ENCODE measurements around the gene HIVEP2. TPM values are rescaled to one million over a fixed set of nuclear protein-coding genes. Genes with fewer than 3 reads are reported as not detected.

Gene HIVEP2
- total and polyA plus RNA-seq, 2 donors (not counting 3 experiments of a cell fraction or from before 2014, with no cell fraction given), result 1.3 to 4.7 TPM

GRCh38 chr6:142729618-142730017 lies 215.4 kb downstream of the HIVEP2 start:
- dilution Hi-C loops (cut with MboI; ENCODE audit: extremely low pct_ligation_motif_present, low sequenced_read_pairs), result no loop called here
- H3K27me3 ChIP-seq (ENCODE audit: control insufficient read depth in 2 of 2, insufficient read depth in 2 of 2, low read length in 2 of 2), result peaks cover 0 to 9% of the 10 kb centered on the region in 2 experiments
- H3K79me2 ChIP-seq (ENCODE audit: control insufficient read depth, insufficient read depth, low read length), result no peaks in the 10 kb centered on the region
- no peak overlapping the region for H3K9ac ChIP-seq (replicated peaks; ENCODE audit: extremely low read depth, insufficient read depth, low read length)
- no peaks in the 10 kb centered on the region for H3K36me3 ChIP-seq (ENCODE audit: control insufficient read depth in 2 of 2, extremely low read depth in 1 of 2, insufficient read depth in 2 of 2, low read length in 2 of 2)
- POLR2A ChIA-PET, result no interaction called here
- H3K9me3 ChIP-seq (replicated peaks; ENCODE audit: control insufficient read depth, insufficient read depth, low read length), result no peaks in the 10 kb centered on the region
- H3K4me3 ChIP-seq (replicated peaks in 1 of 3; ENCODE audit: insufficient read depth in 1 of 3, low read depth in 1 of 3, low read length in 3 of 3), result no peak overlapping the region
- no TSS peak for BruUV-seq (replicated peaks)
- H3K9me1 ChIP-seq (replicated peaks; ENCODE audit: control insufficient read depth, extremely low read depth, insufficient read depth, low read length), result no peaks in the 10 kb centered on the region
- no peaks in the 10 kb centered on the region for H4K20me1 ChIP-seq (replicated peaks; ENCODE audit: control insufficient read depth, extremely low read depth, insufficient read depth, low read length)
- DNase-seq (ENCODE audit: low read depth, low spot score) (no peak), FAIRE-seq (no peak)
- no peak overlapping the region for H2AFZ ChIP-seq (ENCODE audit: low read depth, low read length)
- peak overlapping the region; percentile 16 for H3K27ac ChIP-seq (ENCODE audit: insufficient read depth, low read depth, low read length)
- TF ChIP-seq POLR2A (IDR thresholded peaks at IDR 0.05; ENCODE audit: low read depth, low read length) (no peak), FOS (IDR thresholded peaks at IDR 0.05; ENCODE audit: borderline replicate concordance, insufficient read depth, low read length) (no peak), MAX (IDR thresholded peaks at IDR 0.05; ENCODE audit: insufficient read depth, insufficient read length) (no peak), POLR2AphosphoS5 (IDR thresholded peaks at IDR 0.05; ENCODE audit: insufficient read depth, low read depth, low read length) (no peak), GATA2 (IDR thresholded peaks at IDR 0.05; ENCODE audit: insufficient read depth, insufficient read length, low read depth, low read length) (no peak), CTCF (IDR thresholded peaks at IDR 0.05; ENCODE audit: extremely low read depth in 1 of 2, insufficient read depth in 1 of 2, low read depth in 1 of 2, low read length in 2 of 2) (no peak), JUN (IDR thresholded peaks at IDR 0.05; ENCODE audit: borderline replicate concordance, insufficient read depth, insufficient read length, low read depth) (no peak), MYC (IDR thresholded peaks at IDR 0.05; ENCODE audit: low read depth, low read length) (no peak), EZH2 (IDR thresholded peaks at IDR 0.05; ENCODE audit: borderline replicate concordance, low read depth, low read length, severe bottlenecking) (no peak)
- peaks cover 19% of the 10 kb centered on the region for H3K4me1 ChIP-seq (ENCODE audit: control insufficient read depth, extremely low read depth, insufficient read depth, low read length)
- intact Hi-C loops (cut with micrococcal nuclease), result loop anchor here (1.0 kb wide), 3 partner anchors 36 to 217 kb away; no protein-coding TSS in a partner anchor
- CTCF ChIA-PET, result no interaction called here
- peak overlapping the region; percentile 52 for H3K4me2 ChIP-seq (ENCODE audit: insufficient read depth, low read length)
